H1 (cell line): ENCODE measurements around the gene AGAP1.

Source experiments
- CBX5 ChIP-seq: fragments of 300-800, 300-1000 bp; sonication (generic); IDR thresholded peaks from 2 replicates; pipeline ENCODE4 v1.7.1; 2016; ENCODE audit warnings: antibody characterized with exemption, low read length, low read depth
- CHD2 ChIP-seq: IDR thresholded peaks from 2 replicates; pipeline ENCODE4 v1.6.1; 2012; ENCODE audit warnings: low read length, improper control_type of control experiment
- EP300 ChIP-seq, 2 experiments: IDR thresholded peaks; 1 replicate in 1 of 2; 2 replicates in 1 of 2; pipeline ENCODE4 v1.6.1; 2011 to 2012; ENCODE audit warnings: low read depth in 2 of 2, low read length in 2 of 2, mild to moderate bottlenecking in 2 of 2, borderline replicate concordance in 1 of 2, inconsistent platforms in 1 of 2, moderate library complexity in 1 of 2
- EZH2 ChIP-seq: fragments of 200-600 bp; sonication (generic); IDR thresholded peaks from 2 replicates; pipeline ENCODE4 v1.7.1; 2012; ENCODE audit warnings: low read depth, mild to moderate bottlenecking, moderate library complexity, low read length, inconsistent platforms; ENCODE audit not compliant: severe bottlenecking
- JUN ChIP-seq: IDR thresholded peaks from 2 replicates; pipeline ENCODE4 v1.6.1; 2011; ENCODE audit warnings: low read depth, mild to moderate bottlenecking, improper control_type of control experiment, low read length
- POLR2A ChIP-seq, 2 experiments: IDR thresholded peaks; 1 replicate in 1 of 2; 2 replicates in 1 of 2; pipeline ENCODE4 v1.6.1; 2011; ENCODE audit warnings: low read depth in 2 of 2, low read length in 2 of 2, mild to moderate bottlenecking in 2 of 2; ENCODE audit errors: control extremely low read depth in 1 of 2
- POLR2AphosphoS5 ChIP-seq: IDR thresholded peaks from 2 replicates; pipeline ENCODE4 v1.6.1; 2011; ENCODE audit warnings: low read depth, low read length
- SRF ChIP-seq: IDR thresholded peaks from 2 replicates; pipeline ENCODE4 v1.6.1; 2011; ENCODE audit warnings: mild to moderate bottlenecking, low read depth, low read length, moderate library complexity
- TAF7 ChIP-seq: optimal IDR thresholded peaks from 2 replicates; pipeline ENCODE3; 2011; ENCODE audit warnings: low read depth, mild to moderate bottlenecking, inconsistent platforms, low read length, moderate library complexity, borderline replicate concordance
- TCF12 ChIP-seq: IDR thresholded peaks from 2 replicates; pipeline ENCODE4 v1.6.1; 2011; ENCODE audit warnings: low read depth, mild to moderate bottlenecking, low read length
- YY1 ChIP-seq: IDR thresholded peaks from 2 replicates; pipeline ENCODE4 v1.6.1; 2011; ENCODE audit warnings: low read depth, mild to moderate bottlenecking, low read length
- ZNF274 ChIP-seq: IDR thresholded peaks from 2 replicates; pipeline ENCODE4 v1.7.0; 2012; ENCODE audit warnings: low read length, borderline replicate concordance; ENCODE audit errors: extremely low read depth
- TF ChIP-seq, protein P1 (sequence below), 3 experiments: IDR thresholded peaks; 1 replicate in 2 of 3; 2 replicates in 1 of 3; pipeline versions ENCODE4 v1.5.1 to v1.6.1; 2011; ENCODE audit warnings: low read length in 3 of 3, mild to moderate bottlenecking in 3 of 3, inconsistent platforms in 2 of 3, low read depth in 1 of 3, moderate library complexity in 1 of 3; ENCODE audit not compliant: insufficient read depth in 1 of 3; ENCODE audit errors: control extremely low read depth in 1 of 3
- TF ChIP-seq, protein P2 (sequence below): IDR thresholded peaks from 2 replicates; pipeline ENCODE4 v1.6.1; 2011; ENCODE audit warnings: low read length, improper control_type of control experiment

DNA sequence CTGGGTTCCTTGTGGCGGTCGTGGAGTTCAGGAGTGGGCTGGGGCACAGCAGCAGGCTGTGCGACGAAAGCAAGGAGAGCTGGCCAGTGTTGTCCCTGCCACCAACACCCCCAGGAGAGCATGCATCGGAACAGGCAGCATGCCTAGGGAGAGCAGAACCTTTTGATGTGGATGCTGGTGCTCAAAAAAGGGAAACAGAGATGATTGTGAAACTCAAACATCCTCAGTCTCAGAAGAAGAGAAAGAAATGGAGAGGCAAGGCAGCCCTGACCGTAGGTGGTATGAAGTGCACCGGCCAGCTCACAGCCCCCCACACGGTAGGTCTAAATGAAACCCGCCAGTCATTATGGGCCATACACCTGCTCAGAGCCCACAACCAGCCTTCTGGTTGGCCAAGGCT is 420.9 kb downstream of the AGAP1 start:
- TF ChIP-seq, protein P1, sequence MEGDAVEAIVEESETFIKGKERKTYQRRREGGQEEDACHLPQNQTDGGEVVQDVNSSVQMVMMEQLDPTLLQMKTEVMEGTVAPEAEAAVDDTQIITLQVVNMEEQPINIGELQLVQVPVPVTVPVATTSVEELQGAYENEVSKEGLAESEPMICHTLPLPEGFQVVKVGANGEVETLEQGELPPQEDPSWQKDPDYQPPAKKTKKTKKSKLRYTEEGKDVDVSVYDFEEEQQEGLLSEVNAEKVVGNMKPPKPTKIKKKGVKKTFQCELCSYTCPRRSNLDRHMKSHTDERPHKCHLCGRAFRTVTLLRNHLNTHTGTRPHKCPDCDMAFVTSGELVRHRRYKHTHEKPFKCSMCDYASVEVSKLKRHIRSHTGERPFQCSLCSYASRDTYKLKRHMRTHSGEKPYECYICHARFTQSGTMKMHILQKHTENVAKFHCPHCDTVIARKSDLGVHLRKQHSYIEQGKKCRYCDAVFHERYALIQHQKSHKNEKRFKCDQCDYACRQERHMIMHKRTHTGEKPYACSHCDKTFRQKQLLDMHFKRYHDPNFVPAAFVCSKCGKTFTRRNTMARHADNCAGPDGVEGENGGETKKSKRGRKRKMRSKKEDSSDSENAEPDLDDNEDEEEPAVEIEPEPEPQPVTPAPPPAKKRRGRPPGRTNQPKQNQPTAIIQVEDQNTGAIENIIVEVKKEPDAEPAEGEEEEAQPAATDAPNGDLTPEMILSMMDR (IDR thresholded peaks at IDR 0.05; ENCODE audit: control extremely low read depth in 1 of 3, insufficient read depth in 1 of 3, low read depth in 1 of 3, low read length in 3 of 3): no peak
- TF ChIP-seq CBX5: no peak
- TF ChIP-seq ZNF274: no peak
- no peak for TF ChIP-seq CHD2
- no peak for TF ChIP-seq POLR2A (IDR thresholded peaks at IDR 0.05; ENCODE audit: control extremely low read depth in 1 of 2, low read depth in 2 of 2, low read length in 2 of 2)
- TF ChIP-seq EP300 (IDR thresholded peaks at IDR 0.05; ENCODE audit: borderline replicate concordance in 1 of 2, low read depth in 2 of 2, low read length in 2 of 2): no peak
- TF ChIP-seq, protein P2, sequence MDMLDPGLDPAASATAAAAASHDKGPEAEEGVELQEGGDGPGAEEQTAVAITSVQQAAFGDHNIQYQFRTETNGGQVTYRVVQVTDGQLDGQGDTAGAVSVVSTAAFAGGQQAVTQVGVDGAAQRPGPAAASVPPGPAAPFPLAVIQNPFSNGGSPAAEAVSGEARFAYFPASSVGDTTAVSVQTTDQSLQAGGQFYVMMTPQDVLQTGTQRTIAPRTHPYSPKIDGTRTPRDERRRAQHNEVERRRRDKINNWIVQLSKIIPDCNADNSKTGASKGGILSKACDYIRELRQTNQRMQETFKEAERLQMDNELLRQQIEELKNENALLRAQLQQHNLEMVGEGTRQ: no peak
- TF ChIP-seq JUN: no peak
- TF ChIP-seq TAF7: no peak
- no peak for TF ChIP-seq YY1
- TF ChIP-seq TCF12: no peak
- TF ChIP-seq SRF: no peak
- TF ChIP-seq EZH2: no peak
- no peak for TF ChIP-seq POLR2AphosphoS5
